ENCODE data around the gene SLC2A2.
"Not testable (repeated sequence)": the region's sequence is repeated elsewhere in the genome, so short reads cannot be mapped to it uniquely, and the experiment has no call there.

Gene SLC2A2

GRCh38 chr3:170982733-170983132 is 43.8 kb downstream of the SLC2A2 start:
- DNase-seq, result no peak

DNA sequence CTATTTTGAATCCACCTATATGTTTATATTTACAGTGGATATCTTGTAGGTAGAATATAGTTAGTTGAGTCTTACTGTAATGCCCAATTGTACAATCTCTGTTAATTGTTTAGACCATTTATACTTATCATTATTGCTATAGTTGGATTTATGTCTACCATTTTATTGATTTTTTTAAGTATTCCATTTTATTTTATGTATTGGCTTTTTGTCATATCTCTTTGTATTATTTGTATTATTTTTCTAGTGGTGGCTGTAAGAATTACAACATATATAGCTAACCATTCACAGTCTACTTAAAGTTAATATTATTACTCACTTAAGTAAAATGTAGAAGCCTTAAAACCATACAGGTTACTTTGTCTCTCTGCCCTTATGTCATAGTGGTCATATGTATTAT is 46.1 kb downstream of the SLC2A2 start:
- DNase-seq, result no peak

- no peak for DNase-seq
Observed at GRCh38 chr3:170977949-170978745, 48.4 kb downstream of the SLC2A2 start.

DNA sequence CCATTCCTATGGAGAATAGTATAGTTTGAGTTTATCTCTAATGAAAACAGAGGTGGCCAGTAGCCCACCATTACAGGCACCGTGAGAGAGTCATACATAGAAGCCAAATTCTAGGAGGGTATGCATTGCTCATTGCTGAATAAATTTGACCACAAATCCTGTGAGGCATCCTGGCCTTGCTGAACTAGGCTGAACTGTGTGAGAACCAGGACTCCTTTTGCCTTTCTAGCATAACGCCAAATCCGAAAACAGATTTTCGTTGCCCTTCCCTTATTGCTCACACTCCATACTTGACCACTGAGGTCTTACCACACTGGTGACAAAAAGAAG is 50.4 kb downstream of the SLC2A2 start:
- no peak for DNase-seq

DNA sequence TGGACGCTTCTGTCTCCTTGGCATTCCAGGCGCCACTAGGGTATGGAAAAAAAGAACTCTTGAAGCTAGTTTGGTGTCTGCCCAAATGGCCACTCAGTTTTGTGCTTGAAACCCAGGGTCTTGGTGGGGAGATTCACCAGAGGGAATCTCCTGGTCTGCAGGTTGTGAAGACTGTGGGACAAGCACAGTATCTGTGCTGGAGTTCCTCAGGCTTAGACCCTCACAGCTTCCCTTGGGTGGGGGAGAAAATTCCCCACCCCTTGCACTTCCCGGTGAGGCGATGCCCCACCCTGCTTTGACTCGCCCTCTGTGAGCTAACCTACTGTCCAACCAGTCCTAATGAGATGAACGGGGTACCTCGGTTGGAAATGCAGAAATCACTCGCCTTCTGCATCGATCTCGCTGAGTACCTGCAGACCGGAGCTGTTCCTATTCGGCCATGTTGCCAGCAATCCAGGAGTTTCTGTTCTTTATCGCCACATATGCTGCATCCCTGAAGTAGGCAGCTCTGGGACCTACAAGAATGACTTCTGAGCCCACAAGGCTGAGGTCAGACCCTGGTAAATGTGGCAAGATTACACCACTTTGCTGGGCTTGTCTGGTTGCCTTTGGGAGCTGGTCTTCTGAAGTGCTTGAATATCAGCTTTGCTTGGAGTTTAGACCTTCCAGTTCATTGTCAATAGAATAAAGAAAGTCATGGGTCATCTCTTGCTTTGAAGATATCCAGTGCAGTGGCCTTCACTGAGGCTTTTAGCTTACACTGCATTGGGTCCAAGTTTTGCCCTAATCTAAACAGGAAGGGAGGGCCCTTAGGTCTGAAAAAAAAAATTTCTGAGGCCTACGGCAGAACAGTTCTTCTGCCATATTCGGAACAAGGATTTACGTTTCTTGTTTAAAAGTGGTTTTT is 51.0 kb downstream of the SLC2A2 start:
- no peak for DNase-seq

GRCh38 chr3:170974872-170975271 is 51.6 kb downstream of the SLC2A2 start:
- no peak for DNase-seq

GRCh38 chr3:170972917-170973316 is 53.6 kb downstream of the SLC2A2 start:
- DNase-seq, result not testable (repeated sequence)

DNA sequence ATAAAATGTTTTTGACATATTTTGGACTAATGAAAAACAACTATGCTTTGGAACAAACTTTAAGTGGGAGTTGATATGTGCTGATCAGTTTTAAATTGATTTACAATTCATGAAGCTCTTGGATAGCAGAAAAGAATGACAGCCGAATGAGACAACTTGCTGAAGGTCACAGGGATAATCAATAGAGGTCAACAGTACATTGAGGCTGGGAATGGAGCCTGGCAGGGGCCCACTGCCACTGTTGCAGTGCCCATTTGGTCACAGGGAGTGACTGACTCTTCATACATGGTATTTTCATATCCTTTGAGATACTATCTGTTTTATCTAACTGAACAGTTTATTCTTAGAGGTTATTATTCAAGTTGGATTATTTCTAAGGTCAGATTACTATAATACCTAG is 59.4 kb downstream of the SLC2A2 start:
- DNase-seq, result no peak

GRCh38 chr3:170966495-170966894 is 60.0 kb downstream of the SLC2A2 start:
- DNase-seq, result no peak

DNA sequence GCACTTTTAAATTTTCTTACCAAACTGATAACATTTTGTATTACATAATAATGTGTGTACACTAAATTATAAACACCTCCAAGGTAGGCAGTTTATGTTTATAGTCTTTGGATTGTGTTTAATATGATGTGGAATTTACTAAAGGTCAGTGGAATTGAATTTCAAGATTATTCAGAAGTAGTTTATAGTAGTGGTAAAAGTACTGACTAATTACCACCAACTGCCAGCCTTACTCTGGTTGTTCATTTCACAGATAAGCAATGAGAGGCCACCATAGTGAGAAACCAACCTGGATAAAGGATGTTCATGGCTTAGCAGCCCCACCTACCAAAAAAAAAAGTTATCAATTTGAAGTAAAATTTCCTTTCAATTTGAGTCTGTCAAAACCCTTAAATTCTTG is 64.1 kb downstream of the SLC2A2 start:
- DNase-seq, result no peak

GRCh38 chr3:170961616-170962400 is 64.7 kb downstream of the SLC2A2 start:
- DNase-seq, result peak; percentile 22

- no peak for DNase-seq
Observed at GRCh38 chr3:170959457-170959856, 67.1 kb downstream of the SLC2A2 start.

DNA sequence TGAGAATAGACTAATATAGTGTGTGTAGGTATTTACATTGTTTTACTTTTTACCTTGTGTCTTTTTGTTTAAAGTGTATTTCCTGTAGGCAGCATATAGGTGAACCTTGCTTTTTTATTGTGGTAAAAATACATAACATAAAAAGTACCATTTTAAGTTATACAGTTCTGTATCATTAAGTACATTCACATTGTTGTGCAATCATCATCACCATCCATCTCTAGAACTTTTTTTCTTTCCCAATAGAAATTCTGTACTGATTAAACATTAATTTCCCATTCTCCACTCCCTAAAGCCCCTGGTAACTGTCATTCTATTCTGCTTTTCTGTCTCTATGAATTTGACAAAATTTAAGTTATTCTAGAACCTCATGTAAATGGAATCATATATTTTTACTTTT is 69.9 kb downstream of the SLC2A2 start:
- no peak for DNase-seq

GRCh38 chr3:170953736-170954135 is 72.8 kb downstream of the SLC2A2 start:
- DNase-seq, result no peak

DNA sequence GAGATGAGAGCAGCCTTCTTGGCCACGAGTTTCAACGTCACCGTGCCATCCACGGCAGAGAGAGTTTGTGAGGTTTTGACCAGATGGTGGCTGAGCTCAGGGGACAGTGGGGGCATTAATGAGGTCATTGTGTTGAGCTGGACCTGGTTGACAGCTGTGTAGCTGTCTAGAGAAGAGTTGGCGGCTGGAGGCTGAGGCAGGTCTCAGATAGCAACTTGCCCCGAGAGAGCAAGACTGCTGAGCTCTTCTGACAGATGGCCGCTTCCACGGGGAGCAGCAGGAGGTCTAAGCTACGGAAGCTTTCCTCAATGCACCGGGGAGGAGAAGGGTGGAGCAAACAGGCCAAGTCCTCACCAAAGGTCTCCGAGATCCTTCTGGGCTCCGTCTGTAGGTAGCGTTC is 73.3 kb downstream of the SLC2A2 start:
- no peak for DNase-seq

GRCh38 chr3:170949211-170949610 is 77.3 kb downstream of the SLC2A2 start:
- no peak for DNase-seq

GRCh38 chr3:170947018-170947769 is 79.3 kb downstream of the SLC2A2 start:
- DNase-seq, result no peak

All from CD4-positive, alpha-beta T cell treated with Interleukin-21 for 1 hour (primary cell).